Activated B cell treated with CpG ODN at 0.5 μM for 24 hours (primary cell): Measurements from ENCODE around the gene SCN8A. TPM values are rescaled to one million over a fixed set of nuclear protein-coding genes. Genes with fewer than 3 reads are reported as not detected.

Source experiments
- ATAC-seq: fragments of 200-7000 bp; cut with Tn5 transposase; one replicate; pipeline ENCODE4 v1.10.0; 2021; ENCODE audit warnings: low read depth, mild to moderate bottlenecking, moderate library complexity
- CTCF ChIA-PET: fragments of 350-600 bp; sonication (Branson Sonifier 250); formaldehyde crosslinking; loops from one replicate; lab custom pipeline; 2021; ENCODE audit warnings: antibody characterized with exemption; lab: Charles Lee
- POLR2A ChIA-PET: fragments of 350-600 bp; sonication (Branson Sonifier 250); formaldehyde crosslinking; loops from one replicate; lab custom pipeline; 2021; ENCODE audit warnings: antibody characterized with exemption; lab: Charles Lee
- DNase-seq: peaks from one replicate; pipeline ENCODE4 v3.0.0; 2022
- H3K27ac Mint-ChIP-seq: one replicate; pipeline ENCODE4 v1.8.0; 2020; ENCODE audit warnings: mixed read lengths
- H3K27me3 Mint-ChIP-seq: one replicate; pipeline ENCODE4 v1.8.0; 2021; ENCODE audit warnings: mixed read lengths
- H3K36me3 Mint-ChIP-seq: one replicate; pipeline ENCODE4 v1.8.0; 2021; ENCODE audit warnings: low read depth, mixed read lengths
- H3K4me1 Mint-ChIP-seq: one replicate; pipeline ENCODE4 v1.8.0; 2021; ENCODE audit warnings: mixed read lengths
- H3K4me3 Mint-ChIP-seq: one replicate; pipeline ENCODE4 v1.8.0; 2020; ENCODE audit warnings: mild to moderate bottlenecking, mixed read lengths
- H3K9me3 Mint-ChIP-seq: one replicate; pipeline ENCODE4 v1.8.0; 2020; ENCODE audit warnings: mixed read lengths
- intact Hi-C: fragments of 100-400 bp; cut with micrococcal nuclease; formaldehyde crosslinking; loops from one replicate; pipeline ENCODE4 v1.15.1; 2024
- total RNA-seq: library from RNA; stranded (reverse); gene quantifications from 2 replicates; pipeline ENCODE4 v1.2.3, GENCODE V29; 2022
- TF ChIP-seq, protein P1 (sequence below): fragments of 200-600 bp; IDR thresholded peaks from one replicate; pipeline ENCODE4 v1.8.0; 2022; ENCODE audit warnings: antibody characterized with exemption, mild to moderate bottlenecking

The SCN8A gene
- total RNA-seq, 1 donor from 2014 or later: 0.86 TPM

DNA sequence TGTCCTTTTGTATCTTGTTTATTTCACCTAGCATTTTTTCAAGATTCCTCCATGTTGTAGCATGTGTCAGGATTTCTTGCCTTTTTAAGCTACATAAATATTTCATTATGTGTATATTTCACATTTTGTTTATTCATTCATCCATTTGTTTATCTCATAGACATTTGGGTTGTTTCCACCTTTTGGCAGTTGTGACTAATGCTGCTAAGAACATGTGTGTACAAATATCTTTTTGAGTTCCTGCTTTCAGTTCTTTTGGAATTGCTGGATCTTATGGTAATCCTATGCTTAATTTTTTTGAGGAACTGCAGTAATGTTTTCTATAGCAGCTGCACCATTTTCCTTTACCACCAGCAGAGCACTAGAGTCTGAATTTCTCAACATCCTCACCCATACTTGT is 62.4 kb downstream of the SCN8A start:
- Mint-ChIP-seq H3K27me3 (peaks cover 21% of the 10 kb centered on the region), H3K36me3 (no peaks in the 10 kb centered on the region), H3K9me3 (peaks cover 7% of the 10 kb centered on the region), H3K4me1 (no peaks in the 10 kb centered on the region), H3K27ac (no peak overlapping the region), H3K4me3 (no peak overlapping the region)
- intact Hi-C loops: no loop called here
- DNase-seq: no peak
- no peak for ATAC-seq
- TF ChIP-seq, protein P1, sequence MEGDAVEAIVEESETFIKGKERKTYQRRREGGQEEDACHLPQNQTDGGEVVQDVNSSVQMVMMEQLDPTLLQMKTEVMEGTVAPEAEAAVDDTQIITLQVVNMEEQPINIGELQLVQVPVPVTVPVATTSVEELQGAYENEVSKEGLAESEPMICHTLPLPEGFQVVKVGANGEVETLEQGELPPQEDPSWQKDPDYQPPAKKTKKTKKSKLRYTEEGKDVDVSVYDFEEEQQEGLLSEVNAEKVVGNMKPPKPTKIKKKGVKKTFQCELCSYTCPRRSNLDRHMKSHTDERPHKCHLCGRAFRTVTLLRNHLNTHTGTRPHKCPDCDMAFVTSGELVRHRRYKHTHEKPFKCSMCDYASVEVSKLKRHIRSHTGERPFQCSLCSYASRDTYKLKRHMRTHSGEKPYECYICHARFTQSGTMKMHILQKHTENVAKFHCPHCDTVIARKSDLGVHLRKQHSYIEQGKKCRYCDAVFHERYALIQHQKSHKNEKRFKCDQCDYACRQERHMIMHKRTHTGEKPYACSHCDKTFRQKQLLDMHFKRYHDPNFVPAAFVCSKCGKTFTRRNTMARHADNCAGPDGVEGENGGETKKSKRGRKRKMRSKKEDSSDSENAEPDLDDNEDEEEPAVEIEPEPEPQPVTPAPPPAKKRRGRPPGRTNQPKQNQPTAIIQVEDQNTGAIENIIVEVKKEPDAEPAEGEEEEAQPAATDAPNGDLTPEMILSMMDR: no peak
- CTCF ChIA-PET: no interaction called here
- POLR2A ChIA-PET: interaction anchor here (0.6 kb wide), 1 partner anchor 627 kb away, joined by 4 read pairs; the partner anchor contains the start of gene SLC11A2

- H3K36me3 Mint-ChIP-seq: no peaks in the 10 kb centered on the region
- ChIA-PET POLR2A (no interaction called here), CTCF (no interaction called here)
- no peaks in the 10 kb centered on the region for H3K4me1 Mint-ChIP-seq
- ATAC-seq (no peak), DNase-seq (no peak)
- TF ChIP-seq, protein P1: no peak
- intact Hi-C loops: no loop called here
- H3K4me3 Mint-ChIP-seq: no peak overlapping the region
- H3K27me3 Mint-ChIP-seq: peaks cover 31% of the 10 kb centered on the region
- no peak overlapping the region for H3K27ac Mint-ChIP-seq
- H3K9me3 Mint-ChIP-seq: no peaks in the 10 kb centered on the region
Measured at GRCh38 chr12:51661199-51661598, 70.2 kb downstream of the SCN8A start.

GRCh38 chr12:51661836-51662235 is 70.8 kb downstream of the SCN8A start:
- no peaks in the 10 kb centered on the region for H3K36me3 Mint-ChIP-seq
- no peaks in the 10 kb centered on the region for H3K4me1 Mint-ChIP-seq
- DNase-seq: no peak
- no peak overlapping the region for H3K27ac Mint-ChIP-seq
- no peak for ATAC-seq
- no peak overlapping the region for H3K4me3 Mint-ChIP-seq
- H3K27me3 Mint-ChIP-seq: peaks cover 31% of the 10 kb centered on the region
- ChIA-PET POLR2A (no interaction called here), CTCF (no interaction called here)
- TF ChIP-seq, protein P1: no peak
- H3K9me3 Mint-ChIP-seq: no peaks in the 10 kb centered on the region
- intact Hi-C loops: no loop called here

DNA sequence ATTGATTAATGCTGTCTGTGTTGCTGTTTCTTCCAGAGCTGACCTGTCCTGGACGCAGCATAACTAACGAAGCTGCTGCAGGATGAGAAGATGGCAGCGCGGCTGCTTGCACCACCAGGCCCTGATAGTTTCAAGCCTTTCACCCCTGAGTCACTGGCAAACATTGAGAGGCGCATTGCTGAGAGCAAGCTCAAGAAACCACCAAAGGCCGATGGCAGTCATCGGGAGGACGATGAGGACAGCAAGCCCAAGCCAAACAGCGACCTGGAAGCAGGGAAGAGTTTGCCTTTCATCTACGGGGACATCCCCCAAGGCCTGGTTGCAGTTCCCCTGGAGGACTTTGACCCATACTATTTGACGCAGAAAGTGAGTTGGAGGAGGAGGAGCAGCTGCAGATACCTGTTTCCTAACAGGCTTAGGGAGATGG is 71.7 kb downstream of the SCN8A start:
- TF ChIP-seq, protein P1: no peak
- no peak overlapping the region for H3K4me3 Mint-ChIP-seq
- no peak for DNase-seq
- POLR2A ChIA-PET: no interaction called here
- H3K36me3 Mint-ChIP-seq: no peaks in the 10 kb centered on the region
- intact Hi-C loops: no loop called here
- CTCF ChIA-PET: no interaction called here
- H3K9me3 Mint-ChIP-seq: no peaks in the 10 kb centered on the region
- no peak overlapping the region for H3K27ac Mint-ChIP-seq
- peaks cover 25% of the 10 kb centered on the region for H3K27me3 Mint-ChIP-seq
- no peaks in the 10 kb centered on the region for H3K4me1 Mint-ChIP-seq
- ATAC-seq: no peak

- Mint-ChIP-seq H3K27ac (no peak overlapping the region), H3K27me3 (peaks cover 19% of the 10 kb centered on the region), H3K9me3 (no peaks in the 10 kb centered on the region), H3K4me3 (no peak overlapping the region), H3K4me1 (no peaks in the 10 kb centered on the region), H3K36me3 (no peaks in the 10 kb centered on the region)
- TF ChIP-seq, protein P1: no peak
- POLR2A ChIA-PET: no interaction called here
- DNase-seq: no peak
- CTCF ChIA-PET: no interaction called here
- intact Hi-C loops: no loop called here
- no peak for ATAC-seq
Measured at GRCh38 chr12:51663390-51663789, 72.4 kb downstream of the SCN8A start.
